ENCODE measurements around the gene ACCS.

The ACCS gene

DNA sequence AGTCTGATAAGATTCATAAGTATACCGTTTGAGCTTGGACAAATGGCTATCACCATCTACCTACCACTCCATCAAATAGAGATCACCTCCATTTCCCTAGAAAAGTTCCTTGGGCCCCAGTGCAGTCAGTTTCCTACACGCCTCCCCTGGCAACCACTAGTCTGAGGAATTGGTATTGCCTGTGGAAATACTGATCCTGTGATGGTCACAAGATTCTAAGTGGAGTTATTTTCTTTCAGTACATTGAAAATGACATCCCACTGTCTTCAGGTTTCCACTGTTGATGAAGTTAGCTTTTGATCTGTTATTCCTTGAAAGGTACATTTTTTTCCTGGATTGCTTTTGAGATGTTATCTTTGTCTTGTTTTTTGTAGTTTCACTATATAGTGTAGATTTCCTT, 22.9 kb upstream of the ACCS start:
- DNase-seq (ENCODE audit: low read depth) = no peak

DNA sequence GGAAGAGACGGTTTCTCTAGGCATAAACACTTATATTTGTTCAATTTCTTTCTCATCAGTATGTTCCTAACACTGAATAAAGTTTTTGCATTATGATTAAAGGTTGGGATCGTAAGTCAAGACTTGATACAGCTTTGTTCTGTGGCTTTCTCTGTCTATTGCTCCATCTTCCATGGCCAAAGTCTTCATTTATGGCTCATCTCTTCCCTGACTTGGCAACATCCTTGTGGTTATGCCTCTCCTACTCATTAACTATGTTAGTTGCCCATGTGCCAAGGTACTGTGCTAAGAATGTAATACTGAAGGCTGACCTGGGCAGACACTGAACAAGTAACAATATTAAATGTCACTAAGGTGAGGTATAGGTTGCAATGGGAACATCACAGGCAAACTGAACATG, 19.9 kb upstream of the ACCS start:
- no peak for DNase-seq (ENCODE audit: low read depth)

DNA sequence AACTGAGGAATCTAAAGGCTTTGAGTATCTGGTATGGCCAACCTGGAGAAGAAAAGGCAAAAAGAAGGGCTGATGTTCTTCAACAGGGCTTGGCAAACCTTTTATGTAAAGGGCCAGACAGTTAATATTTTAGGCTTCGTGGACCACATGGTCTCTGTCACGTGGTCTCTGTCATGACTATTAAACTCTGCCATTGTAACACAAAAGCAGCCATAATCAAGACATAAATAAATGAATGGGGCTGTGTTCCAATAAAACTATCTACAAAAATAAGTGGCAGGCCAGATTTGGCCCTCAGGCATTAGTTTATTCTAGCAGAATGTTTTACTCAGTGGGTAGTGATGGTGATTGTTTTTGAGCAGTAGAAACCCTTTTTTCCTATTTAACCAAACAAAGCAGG, 18.8 kb upstream of the ACCS start:
- no peak for DNase-seq (ENCODE audit: low read depth)

DNA sequence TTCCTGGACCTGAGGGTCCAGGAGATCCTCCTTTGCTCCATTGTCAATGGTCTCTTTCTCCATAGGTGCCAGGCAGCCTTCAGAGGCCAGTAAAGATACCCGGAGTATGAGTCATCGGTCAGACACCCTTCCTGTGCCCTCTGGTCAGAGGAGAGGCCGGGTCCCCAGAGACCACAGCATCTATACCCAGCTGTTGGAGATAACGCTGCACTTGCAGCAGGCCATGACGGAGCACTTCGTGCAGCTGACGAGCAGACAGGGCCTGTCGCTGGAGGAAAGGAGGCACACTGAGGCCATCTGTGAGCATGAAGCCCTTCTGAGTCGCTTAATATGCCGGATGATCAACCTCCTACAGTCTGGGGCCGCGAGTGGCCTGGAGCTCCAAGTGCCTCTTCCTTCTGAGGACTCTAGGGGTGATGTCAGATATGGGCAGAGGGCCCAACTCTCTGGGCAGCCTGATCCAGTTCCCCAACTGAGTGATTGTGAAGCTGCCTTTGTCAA, 18.1 kb upstream of the ACCS start, which contains the start of gene ACCSL:
TSS of gene ACCSL (plus strand) at position 51 of the 501 bp plus-strand sequence. CDS start at position 107, 56 bp downstream.
- DNase-seq (ENCODE audit: low read depth) = peak; percentile 4

DNA sequence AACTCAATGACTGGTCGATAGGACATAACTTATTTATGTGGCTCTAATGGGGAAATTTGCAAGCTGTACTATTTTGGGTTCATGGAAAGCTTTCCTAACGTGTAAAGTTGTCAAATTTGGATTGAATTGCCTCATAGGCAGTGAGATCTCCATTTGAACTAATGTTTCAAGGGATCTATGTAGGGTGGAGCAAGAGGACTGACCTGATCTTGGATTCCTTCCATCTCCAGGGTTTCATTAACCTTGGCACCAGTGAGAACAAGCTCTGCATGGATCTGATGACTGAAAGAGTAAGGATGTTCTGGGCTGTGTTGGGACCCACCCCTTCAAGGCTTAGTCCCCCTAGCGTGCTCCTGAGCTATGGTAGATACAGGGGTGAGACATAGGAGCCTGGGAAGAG, 16.2 kb upstream of the ACCS start:
- DNase-seq (ENCODE audit: low read depth) = no peak

DNA sequence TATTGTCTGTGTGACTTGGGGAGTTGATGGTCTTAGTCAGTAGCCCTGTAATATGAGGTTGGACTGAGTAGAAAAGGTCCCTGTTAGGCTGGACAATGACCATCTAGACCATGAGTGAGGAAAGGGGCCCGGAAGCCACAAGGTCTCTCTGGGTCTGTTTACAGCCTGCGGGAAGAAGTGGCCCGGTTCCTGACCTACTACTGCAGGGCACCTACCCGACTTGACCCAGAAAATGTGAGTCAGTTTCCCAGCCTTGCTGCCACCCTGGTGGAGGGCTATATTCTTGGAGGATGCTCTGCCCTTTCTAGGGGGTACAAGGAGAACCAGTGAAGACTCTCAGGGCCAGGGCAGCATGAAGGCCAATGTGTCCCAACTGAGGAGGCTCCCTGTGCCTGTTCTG, 14.9 kb upstream of the ACCS start:
- DNase-seq (ENCODE audit: low read depth) = no peak

DNA sequence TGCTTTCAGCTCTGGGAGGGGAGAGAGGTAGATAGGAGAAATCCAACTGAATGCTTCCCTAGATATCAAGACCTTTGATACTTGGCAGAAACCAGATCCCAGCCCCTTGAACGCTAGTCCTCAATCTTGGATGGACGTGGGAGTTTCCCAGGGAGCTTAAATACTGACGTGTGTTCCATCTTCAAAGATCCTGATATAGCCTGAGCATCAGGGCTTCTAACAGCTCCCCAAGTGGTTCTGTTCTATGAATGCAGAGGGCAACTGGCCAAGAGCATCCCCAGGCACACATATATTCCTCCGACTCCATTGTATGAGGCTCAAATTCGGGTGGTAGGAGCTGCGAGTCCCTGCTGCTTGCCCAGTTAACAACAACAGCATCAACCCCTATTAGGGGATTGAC, 8.7 kb upstream of the ACCS start:
- DNase-seq (ENCODE audit: low read depth) = no peak

DNA sequence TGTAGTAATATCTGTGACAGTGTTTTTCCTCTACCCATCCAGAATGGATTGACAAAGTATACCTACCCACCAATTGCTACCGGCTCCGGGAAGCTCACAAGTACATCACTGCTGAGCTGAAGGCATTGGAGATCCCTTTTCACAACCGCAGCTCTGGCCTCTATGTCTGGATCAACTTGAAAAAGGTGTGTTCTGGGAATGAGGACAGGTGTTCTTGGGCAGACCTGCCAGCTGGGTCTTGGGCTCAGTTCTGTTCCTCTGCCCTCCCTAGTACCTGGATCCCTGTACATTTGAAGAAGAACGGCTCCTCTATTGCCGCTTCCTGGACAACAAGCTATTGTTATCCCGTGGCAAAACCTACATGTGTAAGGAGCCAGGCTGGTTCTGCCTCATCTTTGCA, 7.8 kb upstream of the ACCS start:
- DNase-seq (ENCODE audit: low read depth) = no peak

DNA sequence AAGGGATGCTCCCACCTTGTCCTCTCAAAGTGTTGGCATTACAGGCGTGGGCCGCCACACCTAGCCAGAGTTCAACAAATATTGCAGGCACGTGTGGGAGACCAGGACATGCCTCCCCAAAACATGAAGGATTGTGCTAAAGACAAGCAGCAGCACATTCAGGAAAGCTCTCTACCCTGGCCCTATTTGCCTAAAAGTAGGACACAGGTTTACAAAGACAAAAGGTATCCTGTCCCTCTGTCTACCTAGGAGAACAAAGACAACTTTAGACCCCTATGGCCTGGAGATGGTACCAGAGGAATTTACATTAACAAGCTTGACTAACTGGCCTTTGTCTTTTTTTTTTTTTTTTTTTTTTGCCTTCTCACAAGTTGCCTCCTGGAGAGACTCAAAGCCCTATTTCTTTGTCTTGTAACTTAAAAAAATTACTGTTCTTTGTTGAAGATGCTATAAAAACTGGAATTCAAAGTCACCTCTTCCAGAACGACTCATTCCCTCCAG, 859 bp upstream of the ACCS start:
- DNase-seq (ENCODE audit: low read depth) = peak; percentile 30

DNA sequence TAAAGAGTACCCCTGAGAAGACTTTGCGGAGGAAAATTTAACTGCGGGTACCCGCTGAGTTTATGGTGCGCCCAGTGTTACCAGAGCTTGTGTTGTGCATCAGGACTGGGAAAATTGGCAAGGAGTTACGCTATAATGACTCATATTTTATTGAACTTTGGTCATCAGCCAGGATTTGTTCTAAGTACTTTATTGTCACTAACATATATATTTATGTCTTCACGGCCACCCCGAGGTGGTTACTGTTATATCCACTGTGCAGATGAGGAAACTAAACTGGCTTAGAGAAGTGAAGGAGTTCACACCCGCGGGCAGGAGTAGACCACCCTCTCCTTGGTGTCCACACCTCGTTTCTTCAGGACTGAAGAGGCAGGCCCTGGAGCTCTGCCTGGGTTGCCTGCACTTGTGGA, 667 bp downstream of the ACCS start:
- peak; percentile 76 for DNase-seq (ENCODE audit: low read depth)

DNA sequence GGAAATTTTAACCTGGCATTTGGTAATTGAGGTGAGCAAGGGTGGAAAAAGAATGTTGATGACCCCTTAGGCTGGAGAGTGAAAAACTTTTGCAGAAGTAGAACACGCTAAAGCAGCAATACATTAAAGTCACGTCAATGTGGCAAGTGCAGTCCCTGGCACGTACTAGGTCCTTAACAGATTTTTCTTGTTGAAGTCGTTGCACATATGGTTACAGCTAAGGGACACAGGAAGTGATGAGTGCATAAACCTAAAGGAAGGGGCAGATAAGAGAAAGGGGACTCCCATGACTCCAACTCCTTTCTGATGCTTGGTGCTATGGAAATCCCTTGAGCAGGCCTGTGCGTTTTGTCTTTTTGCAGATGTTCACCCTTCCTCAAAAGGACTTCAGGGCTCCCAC, 1.2 kb downstream of the ACCS start:
- DNase-seq (ENCODE audit: low read depth) = no peak

DNA sequence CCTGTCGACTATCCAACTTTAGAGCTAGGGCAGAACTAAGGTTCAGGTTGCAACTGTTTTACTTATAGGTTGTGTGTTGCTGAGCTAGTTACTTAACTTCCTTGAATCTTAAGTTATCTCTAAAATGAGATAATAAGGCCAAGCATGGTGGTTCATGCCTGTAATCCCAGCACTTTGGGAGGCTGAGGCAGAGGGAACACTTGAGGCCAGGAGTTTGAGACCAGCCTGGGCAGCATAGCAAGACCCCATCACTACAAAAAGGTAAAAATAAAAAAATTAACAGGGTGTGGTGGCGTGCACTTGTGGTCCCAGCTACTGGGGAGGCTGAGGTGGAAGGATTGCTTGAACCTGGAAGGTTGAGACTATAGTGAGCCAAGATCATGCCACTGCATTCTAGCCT, 2.1 kb downstream of the ACCS start:
- no peak for DNase-seq (ENCODE audit: low read depth)

DNA sequence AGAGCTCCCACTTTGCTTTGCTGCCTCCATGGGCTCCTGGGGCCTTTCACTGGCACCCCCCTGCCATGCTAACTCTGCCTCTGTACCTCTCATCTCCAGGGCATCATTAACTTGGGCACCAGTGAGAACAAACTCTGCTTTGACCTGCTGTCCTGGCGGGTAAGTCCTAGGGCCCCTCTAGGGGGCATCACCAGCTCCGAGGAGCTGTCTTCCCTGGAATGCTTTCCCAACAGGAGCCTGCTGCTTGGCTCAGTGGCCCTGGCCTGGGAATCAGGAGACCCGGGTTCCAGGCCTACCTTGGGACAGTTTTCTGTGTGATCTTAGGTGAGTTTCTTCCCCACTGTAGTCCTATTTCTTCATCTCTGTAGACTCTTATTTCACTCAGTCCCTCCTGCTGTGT, 5.1 kb downstream of the ACCS start:
- DNase-seq (ENCODE audit: low read depth) = no peak

DNA sequence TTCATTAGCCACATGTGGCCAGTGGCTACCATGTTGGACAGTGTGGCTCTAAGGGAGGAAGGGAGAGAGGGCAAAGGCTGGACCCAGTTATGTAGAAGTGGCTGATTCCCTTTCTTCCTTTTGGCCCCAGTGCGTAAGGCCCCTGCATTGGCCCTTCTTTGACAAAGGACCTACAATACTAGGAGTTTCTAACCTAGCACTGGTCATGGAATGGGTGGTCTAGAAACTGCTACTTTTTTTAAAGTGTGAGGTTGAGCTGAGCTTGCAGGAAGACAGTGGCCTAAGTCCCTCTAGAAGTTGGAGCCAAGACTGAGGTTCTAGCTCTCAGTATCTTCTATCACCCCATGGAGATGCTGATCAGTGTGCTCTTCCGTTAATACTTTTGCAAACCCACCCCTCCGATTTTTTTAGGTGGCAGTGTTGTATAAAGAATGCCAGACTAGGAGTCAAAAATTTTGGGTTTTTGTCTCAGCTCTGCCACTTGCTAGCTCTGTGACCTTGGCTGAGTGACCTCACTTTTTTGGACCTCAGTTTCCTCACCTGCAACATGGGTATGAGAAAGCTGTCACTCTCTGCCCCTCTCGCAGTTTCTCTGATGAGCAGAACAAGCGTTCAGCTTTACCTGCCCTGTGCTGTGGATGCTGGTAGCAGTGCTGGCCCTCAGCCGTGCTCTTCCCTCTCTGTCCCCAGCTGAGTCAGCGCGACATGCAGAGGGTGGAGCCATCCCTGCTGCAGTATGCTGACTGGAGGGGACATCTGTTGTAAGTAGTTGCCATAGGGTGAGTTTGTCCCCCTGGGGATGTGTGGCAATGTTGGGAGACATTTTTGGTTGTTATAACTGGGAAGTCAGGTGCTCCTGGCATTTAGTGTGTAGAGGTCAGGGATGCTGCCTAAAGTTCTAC, 6.9 kb downstream of the ACCS start:
- no peak for DNase-seq (ENCODE audit: low read depth)

DNA sequence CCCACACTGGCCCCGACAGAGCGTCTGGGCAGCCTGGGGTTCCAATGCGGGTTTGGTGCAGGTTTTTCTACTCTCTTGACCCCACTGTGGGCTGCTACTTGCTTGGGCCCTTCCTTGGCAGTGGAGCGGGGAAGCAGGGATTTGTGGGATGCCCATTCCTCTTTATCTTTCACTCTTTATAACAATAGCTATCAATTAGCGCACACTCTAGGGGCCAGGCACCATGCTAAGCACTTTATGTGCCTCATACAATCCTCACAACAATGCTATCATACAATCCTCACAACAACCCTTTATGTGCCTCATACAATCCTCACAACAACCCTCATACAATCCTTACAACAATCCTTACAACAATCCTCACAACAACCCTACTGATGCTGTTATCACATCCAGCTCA, 12.7 kb downstream of the ACCS start:
- DNase-seq (ENCODE audit: low read depth) = no peak

DNA sequence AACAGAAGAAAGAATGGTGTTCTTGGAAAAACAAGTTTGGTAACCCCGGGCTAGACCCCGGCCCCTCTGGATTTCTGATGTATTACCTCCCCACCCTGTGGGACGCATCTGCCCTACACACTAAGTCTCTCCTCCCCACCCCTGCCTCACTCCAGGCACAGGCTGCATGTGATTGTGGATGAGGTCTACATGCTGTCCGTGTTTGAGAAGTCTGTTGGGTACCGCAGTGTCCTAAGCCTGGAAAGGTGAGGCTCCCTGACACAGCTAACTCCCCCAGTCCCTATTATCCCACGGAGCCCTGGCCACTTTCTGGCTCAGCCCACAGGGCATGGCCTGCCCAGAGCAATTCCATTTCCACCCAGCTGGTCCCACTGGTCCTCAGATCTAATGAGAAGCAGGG, 13.3 kb downstream of the ACCS start:
- DNase-seq (ENCODE audit: low read depth) = no peak

DNA sequence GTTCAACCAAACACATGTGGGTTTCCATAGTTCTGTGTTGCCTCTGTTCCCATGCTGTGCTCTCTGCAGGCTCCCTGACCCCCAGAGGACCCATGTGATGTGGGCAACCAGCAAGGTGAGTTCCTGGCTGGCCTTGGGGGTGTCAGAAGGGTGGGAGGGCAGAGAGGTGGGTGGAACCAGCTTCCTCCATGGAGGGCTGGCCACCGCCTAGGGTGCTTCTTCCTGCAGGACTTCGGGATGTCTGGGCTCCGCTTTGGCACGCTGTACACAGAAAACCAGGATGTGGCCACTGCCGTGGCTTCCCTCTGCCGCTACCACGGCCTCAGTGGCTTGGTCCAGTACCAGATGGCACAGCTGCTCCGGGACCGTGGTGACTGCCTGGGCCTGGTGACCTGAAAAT, 14.9 kb downstream of the ACCS start:
- DNase-seq (ENCODE audit: low read depth) = no peak

DNA sequence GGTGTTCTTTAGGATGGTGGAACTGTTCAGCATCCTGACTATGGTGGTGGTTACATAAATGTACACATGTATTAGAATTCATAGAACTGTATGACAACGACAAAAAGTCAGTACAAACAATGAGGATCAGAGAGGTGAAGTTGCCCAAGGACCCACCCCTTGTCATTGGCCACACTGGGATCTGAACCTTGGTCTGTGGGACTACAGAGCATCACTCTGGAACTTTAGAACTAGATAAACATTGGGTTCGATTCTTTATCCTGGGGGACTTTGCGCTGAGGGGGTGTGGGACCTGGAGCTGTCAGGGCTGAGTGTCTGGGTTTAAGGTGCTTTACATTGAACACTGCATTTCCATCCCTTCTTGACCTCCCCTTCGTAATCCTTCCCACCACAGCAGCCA, 16.6 kb downstream of the ACCS start:
- DNase-seq (ENCODE audit: low read depth) = no peak

DNA sequence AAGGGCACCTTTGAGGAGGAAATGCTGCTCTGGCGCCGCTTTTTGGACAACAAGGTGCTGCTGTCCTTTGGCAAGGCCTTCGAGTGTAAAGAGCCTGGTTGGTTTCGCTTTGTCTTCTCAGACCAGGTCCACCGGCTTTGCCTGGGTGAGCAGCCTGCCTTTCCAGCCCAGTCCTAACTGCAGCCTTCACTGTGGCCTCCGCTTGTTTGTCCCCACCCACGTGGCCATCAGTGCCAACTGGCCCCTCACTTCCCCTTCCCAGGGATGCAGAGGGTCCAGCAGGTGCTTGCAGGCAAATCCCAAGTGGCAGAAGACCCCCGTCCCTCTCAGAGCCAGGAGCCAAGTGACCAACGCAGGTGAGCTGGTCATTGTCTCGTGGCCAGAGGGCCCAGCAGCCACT, 17.4 kb downstream of the ACCS start:
- DNase-seq (ENCODE audit: low read depth) = no peak

DNA sequence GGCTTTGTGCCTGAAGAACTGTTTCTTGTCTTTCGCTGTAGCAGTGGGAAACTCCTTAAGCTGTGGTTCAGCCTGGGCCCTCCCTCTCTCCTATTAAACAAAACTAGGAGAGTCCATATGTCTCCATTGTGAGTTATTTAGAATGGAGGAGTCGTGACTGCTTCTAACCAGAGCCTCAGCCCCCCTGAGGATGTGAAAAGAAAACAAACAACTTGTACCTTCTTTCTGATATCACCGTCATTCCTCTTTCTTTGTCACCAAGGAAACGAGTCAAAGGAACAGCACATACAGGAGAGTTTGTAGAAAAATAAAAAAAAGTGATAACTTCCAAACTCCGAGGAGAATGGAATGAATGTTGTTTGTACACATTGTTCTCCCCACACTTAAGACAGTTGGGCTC, 17.8 kb downstream of the ACCS start:
- DNase-seq (ENCODE audit: low read depth) = no peak

DNA sequence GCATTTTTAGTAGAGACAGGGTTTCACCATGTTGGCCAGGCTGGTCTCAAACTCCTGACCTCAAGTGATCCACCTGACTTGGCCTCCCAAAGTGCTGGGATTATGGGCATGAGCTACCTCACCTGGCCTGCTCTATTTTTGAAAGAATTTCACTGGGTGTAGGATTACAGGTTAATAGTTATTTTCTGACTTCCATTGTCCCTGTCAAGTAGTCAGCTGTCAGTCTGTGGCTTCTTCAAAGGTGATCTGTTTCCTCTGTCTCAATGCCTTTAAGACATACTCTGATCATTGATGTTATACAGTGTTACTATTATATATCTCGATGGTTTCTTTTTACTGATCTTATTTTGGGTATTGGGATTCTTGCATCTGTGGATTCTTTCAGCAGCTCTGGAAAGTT, 19.3 kb downstream of the ACCS start:
- no peak for DNase-seq (ENCODE audit: low read depth)

DNA sequence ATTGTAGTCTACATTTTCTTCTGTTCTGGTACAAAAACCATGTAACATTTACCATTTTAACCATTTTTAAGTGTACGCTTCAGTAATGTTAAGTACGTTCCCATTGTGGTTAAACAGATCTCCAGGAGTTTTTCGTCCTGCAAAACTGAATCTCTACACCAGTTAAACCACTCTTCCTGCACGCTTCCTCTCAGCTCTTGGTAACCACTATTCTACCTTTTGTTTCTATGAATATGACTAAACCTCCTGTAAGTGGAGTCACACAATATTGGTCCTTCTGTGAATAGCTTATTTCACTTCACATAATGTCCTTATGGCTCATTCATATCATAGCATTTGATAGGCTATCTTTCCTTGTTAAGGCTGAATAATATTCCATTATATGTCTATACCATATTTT, 22.3 kb downstream of the ACCS start:
- no peak for DNase-seq (ENCODE audit: low read depth)

DNA sequence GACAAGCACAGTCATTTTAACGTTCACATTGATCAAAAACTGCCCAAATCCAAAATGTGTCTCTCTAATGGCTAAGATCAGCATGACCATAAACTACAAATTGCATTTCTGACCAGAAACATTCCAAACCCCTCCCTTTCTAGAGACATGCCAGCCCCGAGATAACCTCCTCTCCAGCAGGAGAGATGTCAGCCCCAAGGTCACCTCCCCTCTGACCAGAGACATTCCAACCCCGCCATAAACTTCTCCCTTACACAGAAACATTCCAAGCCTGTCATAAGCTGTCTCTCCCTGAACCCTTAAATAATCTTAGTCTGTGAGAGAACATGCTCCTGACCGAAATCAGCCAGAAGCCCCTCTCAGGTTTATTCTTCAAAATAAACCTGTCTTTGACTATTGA, 22.8 kb downstream of the ACCS start:
- DNase-seq (ENCODE audit: low read depth) = no peak

DNA sequence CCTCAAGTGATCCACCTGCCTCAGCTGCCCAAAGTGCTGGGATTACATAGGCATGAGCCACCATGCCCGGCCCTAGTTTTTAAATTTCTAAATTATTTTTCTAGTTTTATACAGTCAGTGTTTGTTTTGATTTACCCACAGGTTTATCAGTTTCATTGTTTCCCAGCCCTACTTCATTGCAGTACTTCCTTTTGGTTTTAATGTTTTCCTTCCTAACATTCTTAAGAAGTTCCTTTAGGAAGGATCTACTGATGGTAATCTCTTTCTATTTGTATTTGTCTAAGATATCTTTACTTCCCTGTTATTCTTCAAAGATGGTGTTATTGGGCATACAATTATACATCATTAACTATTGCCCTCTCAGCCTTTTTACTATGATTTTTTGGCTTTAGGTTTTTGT, 24.5 kb downstream of the ACCS start:
- DNase-seq (ENCODE audit: low read depth) = no peak
